Heart left ventricle (tissue), 16 donors: ENCODE measurements around the gene ZFAND3. TPM values are rescaled to one million over a fixed set of nuclear protein-coding genes. Genes with fewer than 3 reads are reported as not detected.

Experiments used
- ATAC-seq, 4 donors: fragments of 200-7000 bp; cut with Tn5 transposase; one replicate each; pipeline ENCODE4 v1.9.1; 2020 to 2022; ENCODE audit warnings: moderate library complexity in 4 of 4, mild to moderate bottlenecking in 3 of 4, moderate number of reproducible peaks in 1 of 4
- DNase-seq, 5 donors: peaks; one replicate each; pipeline ENCODE4 v3.0.0-alpha.2; 2020
- H3K27ac ChIP-seq, 12 donors: fragments of 200-600 bp; sonication (generic) in 4 of 12; one replicate each; pipeline versions ENCODE4 v1.5.0 to v1.8.0; 2016 to 2022; ENCODE audit warnings: mild to moderate bottlenecking in 2 of 12
- H3K27me3 ChIP-seq, 9 donors: fragments of 200-600 bp; sonication (generic) in 2 of 9; one replicate each; pipeline versions ENCODE4 v1.5.1 to v1.8.0; 2016 to 2022; ENCODE audit warnings: mild to moderate bottlenecking in 3 of 9
- H3K36me3 ChIP-seq, 9 donors: fragments of 200-600 bp; sonication (generic) in 2 of 9; one replicate each; pipeline versions ENCODE4 v1.5.0 to v1.8.0; 2018 to 2022; ENCODE audit warnings: mild to moderate bottlenecking in 2 of 9
- H3K4me1 ChIP-seq, 12 donors: fragments of 200-600 bp; sonication (generic) in 4 of 12; one replicate each; pipeline versions ENCODE4 v1.5.0 to v1.8.0; 2016 to 2022; ENCODE audit warnings: mild to moderate bottlenecking in 3 of 12
- H3K4me3 ChIP-seq, 12 donors: fragments of 200-600 bp; sonication (generic) in 4 of 12; one replicate each; pipeline versions ENCODE4 v1.5.0 to v1.8.0; 2017 to 2022; ENCODE audit warnings: mild to moderate bottlenecking in 9 of 12, moderate library complexity in 4 of 12
- H3K9me3 ChIP-seq, 12 donors: fragments of 200-600 bp; sonication (generic) in 4 of 12; one replicate each; pipeline versions ENCODE4 v1.5.0 to v1.8.0; 2016 to 2022; ENCODE audit warnings: mild to moderate bottlenecking in 1 of 12
- POLR2A ChIP-seq, 2 donors: fragments of 450-650 bp; IDR thresholded peaks; one replicate each; pipeline ENCODE4 v1.6.1; 2017; ENCODE audit warnings: antibody characterized with exemption in 2 of 2, mild to moderate bottlenecking in 2 of 2, moderate library complexity in 2 of 2
- WGBS, 4 donors: extraction: QIAGEN DNeasy Blood & Tissue Kit in 2 of 4; methylation state at CpG; one replicate each; pipeline versions ENCODE4 v1.1.5 to v1.1.7; 2013 to 2018; 5-methylcytosine and 5-hydroxymethylcytosine counted together
- intact Hi-C, 10 donors: fragments of 100-400 bp; cut with DNase I; formaldehyde crosslinking; loops; one replicate each; pipeline versions ENCODE4 v1.11.1 to v1.14.2; 2022
- polyA plus RNA-seq, 2 donors: library from polyadenylated mRNA; stranded (reverse); fragments of 200-250 nt; gene quantifications; one replicate each; pipeline ENCODE4 v1.2.3, GENCODE V29; 2013
- total RNA-seq, 9 donors: library from RNA; depleted of rRNA in 2 of 9; stranded (reverse); fragments of >200 nt in 2 of 9; fragmentation: NEBNext Ultra II Directional in 3 of 9; extraction: Animal tissue kit (Norgen Biotek cat#: 25700) in 3 of 9; gene quantifications; one replicate each; pipeline versions ENCODE4 v1.1.0 to v1.2.4, GENCODE V29; 2016 to 2023
- TF ChIP-seq, protein P1 (sequence below), 12 donors: fragments of 200-600 bp; sonication (generic) in 4 of 12; IDR thresholded peaks; one replicate each; pipeline versions ENCODE4 v1.5.0 to v1.8.0; 2018 to 2022; ENCODE audit warnings: antibody characterized with exemption in 12 of 12, mild to moderate bottlenecking in 5 of 12
- donor health status: ischemic (EF 13 %, LVEDD 7.1; RV severe dilation, severe dysfunction).
- donor health status: healthy with polysubstance abuse.
- donor health status: DM: no; HTN: yes; CAD: no.
- donor health status: DM: no; HTN: no; CAD: no.
- donor health status: ischemic (EF 25% LVEDD 6.9; RV normal size, moderate dysfunction).
- donor health status: ischemic (EF 25% LVEDD 5.7; RV mildly dilated, moderate dysfunction).
- donor health status: healthy.
- donor health status: DM: yes; HTN: yes; CAD: no.
- donor health status: ischemic (EF 35%, LVEDD 5.7; RV mildly dilated, moderate dysfunction).
- donor health status: nonischemic (EF 11% LVEDD 7.7; RV severe dilation, severe dysfunction).
- donor health status: DM: yes; HTN: yes; CAD: no.
- donor health status: PGD.
- donor health status: ischemic (EF 29% LVEDD 5.4; RV normal size, mild dysfunction).
- donor health status: nonischemic (EF 23%, LVEDD 6.1; RV moderate dilation, normal function).

ZFAND3 gene
- total and polyA plus RNA-seq, 11 donors: 29.1 to 114 (median 88.2) TPM

DNA sequence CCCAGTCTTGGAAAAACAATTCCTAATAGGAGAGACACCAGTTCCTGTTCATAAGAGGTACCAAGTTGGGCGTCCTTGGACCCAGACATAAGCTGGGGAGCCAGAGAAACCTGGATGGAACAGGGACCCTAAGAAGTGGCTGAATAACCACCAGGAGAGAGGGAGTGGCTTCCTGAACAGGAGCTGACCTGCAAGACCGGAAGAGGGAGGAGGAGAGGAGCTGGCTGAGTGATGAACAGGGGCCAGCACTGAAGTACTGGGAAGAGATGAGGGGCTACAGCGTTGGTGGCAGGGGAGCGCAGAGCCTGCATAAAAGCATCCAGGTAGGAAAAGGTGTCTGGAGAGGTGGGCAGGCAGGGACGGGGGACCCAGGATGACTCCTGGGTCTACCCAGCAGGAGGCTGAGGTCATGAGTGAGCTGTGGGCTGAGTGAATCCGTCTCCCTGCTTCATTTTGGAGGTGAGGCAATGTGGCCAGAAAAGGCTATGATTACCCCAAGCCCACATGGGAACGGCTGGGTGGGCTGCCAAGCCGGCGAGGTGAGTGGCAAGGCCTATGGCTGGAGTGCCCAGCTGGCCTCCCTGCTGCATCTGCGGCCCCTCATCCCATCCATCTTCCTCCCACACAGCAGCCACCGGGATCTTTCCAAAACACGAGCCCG, 34.4 kb upstream of the ZFAND3 start:
- 74 to 83% (median 82%) methylated on average over 13 of the region's 13 CpGs for WGBS, 4 donors
- Histone ChIP-seq H3K9me3 (no peaks in the 10 kb centered on the region), H3K36me3 (no peaks in the 10 kb centered on the region), H3K4me3 (no peak overlapping the region), H3K27me3 (peaks cover 0 to 19% (median 0%) of the 10 kb centered on the region in 9 donors), H3K27ac (no peak overlapping the region), H3K4me1 (peaks cover 0 to 24% (median 12%) of the 10 kb centered on the region in 12 donors)
- ATAC-seq (no peak), DNase-seq (no peak)
- intact Hi-C loops: loop anchor here in 2 of 10 donors (10.0 kb wide), 2 partner anchors 80 to 710 kb away; no protein-coding TSS in a partner anchor
- TF ChIP-seq, protein P1, sequence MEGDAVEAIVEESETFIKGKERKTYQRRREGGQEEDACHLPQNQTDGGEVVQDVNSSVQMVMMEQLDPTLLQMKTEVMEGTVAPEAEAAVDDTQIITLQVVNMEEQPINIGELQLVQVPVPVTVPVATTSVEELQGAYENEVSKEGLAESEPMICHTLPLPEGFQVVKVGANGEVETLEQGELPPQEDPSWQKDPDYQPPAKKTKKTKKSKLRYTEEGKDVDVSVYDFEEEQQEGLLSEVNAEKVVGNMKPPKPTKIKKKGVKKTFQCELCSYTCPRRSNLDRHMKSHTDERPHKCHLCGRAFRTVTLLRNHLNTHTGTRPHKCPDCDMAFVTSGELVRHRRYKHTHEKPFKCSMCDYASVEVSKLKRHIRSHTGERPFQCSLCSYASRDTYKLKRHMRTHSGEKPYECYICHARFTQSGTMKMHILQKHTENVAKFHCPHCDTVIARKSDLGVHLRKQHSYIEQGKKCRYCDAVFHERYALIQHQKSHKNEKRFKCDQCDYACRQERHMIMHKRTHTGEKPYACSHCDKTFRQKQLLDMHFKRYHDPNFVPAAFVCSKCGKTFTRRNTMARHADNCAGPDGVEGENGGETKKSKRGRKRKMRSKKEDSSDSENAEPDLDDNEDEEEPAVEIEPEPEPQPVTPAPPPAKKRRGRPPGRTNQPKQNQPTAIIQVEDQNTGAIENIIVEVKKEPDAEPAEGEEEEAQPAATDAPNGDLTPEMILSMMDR (IDR thresholded peaks at IDR 0.05): no peak
- TF ChIP-seq POLR2A (IDR thresholded peaks at IDR 0.05): no peak

DNA sequence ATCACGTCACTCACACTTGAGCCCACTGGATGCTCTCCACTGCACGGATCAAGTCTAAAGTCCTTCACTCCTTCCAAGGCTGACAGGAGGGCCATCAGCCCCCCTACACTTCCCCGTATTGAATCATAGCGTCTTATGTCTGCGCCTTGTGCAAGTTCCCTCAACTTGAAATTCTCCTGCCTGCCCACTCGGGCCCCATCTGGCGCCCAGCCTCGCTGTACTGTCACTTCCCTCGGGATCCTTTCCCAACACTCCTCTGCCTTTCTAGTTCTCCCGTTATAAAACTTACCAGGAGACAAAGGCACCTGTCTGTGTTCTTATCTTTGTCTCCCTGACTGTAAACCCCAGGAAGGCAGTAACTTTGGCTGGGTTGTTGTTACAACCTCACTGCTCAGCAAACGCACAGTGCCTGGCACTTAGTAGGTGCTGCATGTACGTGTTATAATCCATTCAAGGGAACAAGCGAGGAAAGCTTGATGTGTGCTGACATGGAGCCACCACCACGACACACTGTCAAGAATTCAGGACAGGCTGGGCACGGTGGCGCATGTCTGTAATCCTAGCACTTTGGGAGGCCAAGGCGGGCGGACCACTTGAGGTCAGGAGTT, 33.8 kb upstream of the ZFAND3 start:
- no peak for DNase-seq
- Histone ChIP-seq H3K9me3 (no peaks in the 10 kb centered on the region), H3K27ac (no peak overlapping the region), H3K27me3 (peaks cover 0 to 19% (median 0%) of the 10 kb centered on the region in 9 donors), H3K4me1 (peaks cover 0 to 25% (median 13%) of the 10 kb centered on the region in 12 donors), H3K4me3 (no peak overlapping the region), H3K36me3 (no peaks in the 10 kb centered on the region)
- WGBS, 4 donors: 83 to 86% (median 85%) methylated on average over 18 of the region's 18 CpGs
- ATAC-seq: no peak
- TF ChIP-seq, protein P1 (IDR thresholded peaks at IDR 0.05): no peak
- intact Hi-C loops: loop anchor here in 2 of 10 donors (10.0 kb wide), 2 partner anchors 81 to 709 kb away; no protein-coding TSS in a partner anchor

DNA sequence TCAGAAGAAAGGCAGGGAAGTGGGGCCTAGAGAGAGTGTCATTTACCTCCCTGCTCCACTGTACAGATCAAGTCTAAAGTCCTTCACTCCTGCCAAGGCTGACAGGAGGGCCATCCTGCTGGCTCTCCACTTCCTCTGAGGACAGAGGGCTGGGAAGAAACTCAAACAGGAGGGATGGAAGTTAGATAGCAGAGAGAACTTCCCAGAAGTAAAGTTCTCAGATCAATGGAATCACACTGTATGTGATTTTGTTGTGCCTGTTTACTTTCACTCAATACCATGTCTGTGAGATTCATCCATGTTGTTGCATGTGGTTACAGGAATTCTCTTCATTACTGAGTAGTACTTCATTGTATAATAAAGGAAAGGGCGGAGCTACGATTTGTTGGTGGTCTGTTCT, 32.3 kb upstream of the ZFAND3 start:
- ATAC-seq (no peak), DNase-seq (no peak)
- 79 to 89% (median 86%) methylated on average over 2 of the region's 2 CpGs for WGBS, 4 donors
- no peaks in the 10 kb centered on the region for H3K36me3 ChIP-seq
- no peak for TF ChIP-seq POLR2A (IDR thresholded peaks at IDR 0.05)
- TF ChIP-seq, protein P1 (IDR thresholded peaks at IDR 0.05): no peak
- no peak overlapping the region for H3K4me3 ChIP-seq
- intact Hi-C loops: loop anchor here in 2 of 10 donors (10.0 kb wide), 2 partner anchors 82 to 708 kb away; no protein-coding TSS in a partner anchor
- H3K4me1 ChIP-seq: peaks cover 0 to 37% (median 21%) of the 10 kb centered on the region in 12 donors
- H3K9me3 ChIP-seq: no peaks in the 10 kb centered on the region
- H3K27me3 ChIP-seq: peaks cover 0 to 19% (median 0%) of the 10 kb centered on the region in 9 donors
- H3K27ac ChIP-seq: no peak overlapping the region

DNA sequence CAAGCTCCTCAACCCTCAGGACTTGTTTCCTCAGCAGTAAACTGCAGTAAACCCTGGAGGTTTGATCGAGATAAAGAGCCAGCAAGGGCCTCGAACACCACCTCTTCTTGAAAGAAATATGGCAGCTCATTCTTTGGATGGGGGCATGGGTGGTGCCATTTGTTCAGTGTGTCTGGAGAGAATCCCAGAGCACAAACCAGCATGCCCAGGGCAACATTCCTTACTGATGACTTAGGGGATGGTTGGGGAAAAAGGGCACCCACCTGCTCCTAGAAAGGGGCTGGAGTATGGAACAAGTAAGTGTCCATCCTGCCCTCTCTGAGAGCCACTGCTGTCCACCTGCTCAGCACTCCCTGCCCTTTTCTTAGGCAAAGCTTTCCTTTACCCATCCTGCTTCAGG, 31.3 kb upstream of the ZFAND3 start:
- TF ChIP-seq, protein P1 (IDR thresholded peaks at IDR 0.05): no peak
- TF ChIP-seq POLR2A (IDR thresholded peaks at IDR 0.05): no peak
- Histone ChIP-seq H3K36me3 (no peaks in the 10 kb centered on the region), H3K27me3 (peaks cover 0 to 19% (median 0%) of the 10 kb centered on the region in 9 donors), H3K9me3 (no peaks in the 10 kb centered on the region), H3K4me3 (no peak overlapping the region), H3K4me1 (peaks cover 0 to 31% (median 19%) of the 10 kb centered on the region in 12 donors), H3K27ac (no peak overlapping the region)
- ATAC-seq: no peak
- no peak for DNase-seq
- WGBS, 4 donors: 68 to 74% (median 71%) methylated on average over 2 of the region's 2 CpGs
- intact Hi-C loops: loop anchor here in 2 of 10 donors (10.0 kb wide), 2 partner anchors 83 to 707 kb away; no protein-coding TSS in a partner anchor
